ENCODE results near the gene VWA3A.
"Not testable (repeated sequence)": the region's sequence is repeated elsewhere in the genome, so short reads cannot be mapped to it uniquely, and the experiment has no call there.

VWA3A gene

GRCh38 chr16:22086440-22086839, 5.9 kb upstream of the VWA3A start:
- DNase-seq (ENCODE audit: low spot score): no peak

- no peak for DNase-seq (ENCODE audit: low spot score)
Observed at GRCh38 chr16:22088642-22089041, 3.7 kb upstream of the VWA3A start.

GRCh38 chr16:22089910-22090309, 2.4 kb upstream of the VWA3A start:
- no peak for DNase-seq (ENCODE audit: low spot score)

GRCh38 chr16:22091721-22092120, 620 bp upstream of the VWA3A start:
- no peak for DNase-seq (ENCODE audit: low spot score)

GRCh38 chr16:22093331-22093730, 990 bp downstream of the VWA3A start:
- no peak for DNase-seq (ENCODE audit: low spot score)

- no peak for DNase-seq (ENCODE audit: low spot score)
Observed at GRCh38 chr16:22093996-22094395, 1.7 kb downstream of the VWA3A start.

GRCh38 chr16:22098405-22099255, 6.3 kb downstream of the VWA3A start:
- peak; percentile 68 for DNase-seq (ENCODE audit: low spot score)

- no peak for DNase-seq (ENCODE audit: low spot score)
Observed at GRCh38 chr16:22099256-22099975, 7.1 kb downstream of the VWA3A start.

- DNase-seq (ENCODE audit: low spot score): no peak
Observed at GRCh38 chr16:22103441-22103840, 11.1 kb downstream of the VWA3A start.

- DNase-seq (ENCODE audit: low spot score): no peak
Observed at GRCh38 chr16:22109258-22109898, 17.0 kb downstream of the VWA3A start.

- not testable (repeated sequence) for DNase-seq (ENCODE audit: low spot score)
Observed at GRCh38 chr16:22111629-22112028, 19.3 kb downstream of the VWA3A start.

- no peak for DNase-seq (ENCODE audit: low spot score)
Observed at GRCh38 chr16:22116095-22116700, 23.9 kb downstream of the VWA3A start.

- DNase-seq (ENCODE audit: low spot score): no peak
Observed at GRCh38 chr16:22117609-22118008, 25.3 kb downstream of the VWA3A start.

GRCh38 chr16:22120440-22120839, 28.1 kb downstream of the VWA3A start:
- DNase-seq (ENCODE audit: low spot score): no peak

- DNase-seq (ENCODE audit: low spot score): no peak
Observed at GRCh38 chr16:22122239-22122638, 29.9 kb downstream of the VWA3A start.

- peak; percentile 37 for DNase-seq (ENCODE audit: low spot score)
Observed at GRCh38 chr16:22123146-22123545, 30.8 kb downstream of the VWA3A start.

GRCh38 chr16:22123759-22124490, 31.6 kb downstream of the VWA3A start:
- DNase-seq (ENCODE audit: low spot score): no peak

- DNase-seq (ENCODE audit: low spot score): no peak
Observed at GRCh38 chr16:22124583-22125284, 32.4 kb downstream of the VWA3A start.

- no peak for DNase-seq (ENCODE audit: low spot score)
Observed at GRCh38 chr16:22126037-22126558, 33.8 kb downstream of the VWA3A start.

- not testable (repeated sequence) for DNase-seq (ENCODE audit: low spot score)
Observed at GRCh38 chr16:22128537-22128936, 36.2 kb downstream of the VWA3A start.

- DNase-seq (ENCODE audit: low spot score): no peak
Observed at GRCh38 chr16:22130528-22130927, 38.2 kb downstream of the VWA3A start.

All from RKO (cell line).